BJ (cell line): ENCODE data around the gene PHF3. TPM values are rescaled to one million over a fixed set of nuclear protein-coding genes. Genes with fewer than 3 reads are reported as not detected.

ENCODE experiments used
- CTCF ChIA-PET: fragments of 350-600 bp; formaldehyde crosslinking; extraction: SDS; loops from one replicate; lab custom pipeline; 2021; ENCODE audit warnings: antibody characterized with exemption, inconsistent platforms; lab: Yijun Ruan, JAX
- POLR2A ChIA-PET: fragments of 300-600 bp; sonication (Branson Sonifier 250); formaldehyde crosslinking; extraction: SDS; loops from one replicate; lab custom pipeline; 2021; ENCODE audit warnings: antibody characterized with exemption; lab: Charles Lee
- DNase-seq: peaks from one replicate; pipeline ENCODE4 v3.0.0-alpha.2; 2011; ENCODE audit warnings: low read depth
- H3K27me3 ChIP-seq: 2 replicates; pipeline ENCODE4 v1.6.0; 2011; ENCODE audit warnings: low read length; ENCODE audit not compliant: control insufficient read depth, insufficient read depth
- H3K36me3 ChIP-seq: 2 replicates; pipeline ENCODE4 v1.5.1; 2011; ENCODE audit warnings: low read length; ENCODE audit not compliant: control insufficient read depth, insufficient read depth
- H3K4me3 ChIP-seq: 2 replicates; pipeline ENCODE4 v1.5.1; 2011; ENCODE audit warnings: low read depth, mild to moderate bottlenecking, control low read depth, low read length
- CTCF ChIP-seq: IDR thresholded peaks from 2 replicates; pipeline ENCODE4 v1.5.1; 2011; ENCODE audit warnings: low read depth, mild to moderate bottlenecking, control low read depth, inconsistent platforms, low read length, moderate library complexity; ENCODE audit not compliant: insufficient read depth
- polyA plus RNA-seq: library from polyadenylated mRNA; depleted of rRNA; stranded (reverse); fragments of >200 nt; gene quantifications from 2 replicates; pipeline ENCODE4 v1.2.3, GENCODE V29; 2011

PHF3 gene
- polyA plus RNA-seq, 1 experiment = 7.4 TPM

GRCh38 chr6:63611560-63611959 is 24.0 kb upstream of the PHF3 start:
- ChIA-PET POLR2A (no interaction called here), CTCF (interaction anchor here (0.6 to 4.8 kb wide), 2 partner anchors 13 to 49 kb away, joined by 3 to 26 read pairs; no protein-coding TSS in a partner anchor)
- Histone ChIP-seq H3K4me3 (no peak overlapping the region), H3K27me3 (no peaks in the 10 kb centered on the region; the same call in 1 of the 2 replicates), H3K36me3 (no peaks in the 10 kb centered on the region)
- TF ChIP-seq CTCF = no peak
- no peak for DNase-seq

- no peaks in the 10 kb centered on the region; the same call in 1 of the 2 replicates for H3K27me3 ChIP-seq
- no peak overlapping the region for H3K4me3 ChIP-seq
- TF ChIP-seq CTCF = no peak
- no peak for DNase-seq
- no peaks in the 10 kb centered on the region for H3K36me3 ChIP-seq
- POLR2A ChIA-PET = no interaction called here
- CTCF ChIA-PET = interaction anchor here (0.8 kb wide), 1 partner anchor 17 kb away, joined by 3 read pairs; no protein-coding TSS in a partner anchor
These were observed 20.0 kb upstream of the PHF3 start for GRCh38 chr6:63615590-63615989.

GRCh38 chr6:63624091-63624490 is 11.5 kb upstream of the PHF3 start:
- CTCF ChIA-PET = interaction anchor here (2.4 kb wide), 1 partner anchor 26 kb away, joined by 6 read pairs; no protein-coding TSS in a partner anchor
- peaks cover 2% of the 10 kb centered on the region for H3K27me3 ChIP-seq
- no peak for TF ChIP-seq CTCF
- no peak overlapping the region for H3K4me3 ChIP-seq
- POLR2A ChIA-PET = no interaction called here
- no peak for DNase-seq
- no peaks in the 10 kb centered on the region for H3K36me3 ChIP-seq

- TF ChIP-seq CTCF = no peak
- POLR2A ChIA-PET = no interaction called here
- Histone ChIP-seq H3K27me3 (peaks cover 8% of the 10 kb centered on the region), H3K36me3 (no peaks in the 10 kb centered on the region), H3K4me3 (no peak overlapping the region)
- CTCF ChIA-PET = no interaction called here
- no peak for DNase-seq
These were observed 5.1 kb upstream of the PHF3 start for GRCh38 chr6:63630466-63630865.

- no peak for TF ChIP-seq CTCF
- no peak overlapping the region for H3K4me3 ChIP-seq
- POLR2A ChIA-PET = no interaction called here
- CTCF ChIA-PET = interaction anchor here (1.4 to 1.5 kb wide), 2 partner anchors 37 to 130 kb away, joined by 4 to 7 read pairs; no protein-coding TSS in a partner anchor
- peaks cover 8% of the 10 kb centered on the region for H3K27me3 ChIP-seq
- no peak for DNase-seq
- H3K36me3 ChIP-seq = no peaks in the 10 kb centered on the region
These were observed 972 bp upstream of the PHF3 start for GRCh38 chr6:63634630-63635029.
